ENCODE results near the gene CIAPIN1.

The CIAPIN1 gene

DNA sequence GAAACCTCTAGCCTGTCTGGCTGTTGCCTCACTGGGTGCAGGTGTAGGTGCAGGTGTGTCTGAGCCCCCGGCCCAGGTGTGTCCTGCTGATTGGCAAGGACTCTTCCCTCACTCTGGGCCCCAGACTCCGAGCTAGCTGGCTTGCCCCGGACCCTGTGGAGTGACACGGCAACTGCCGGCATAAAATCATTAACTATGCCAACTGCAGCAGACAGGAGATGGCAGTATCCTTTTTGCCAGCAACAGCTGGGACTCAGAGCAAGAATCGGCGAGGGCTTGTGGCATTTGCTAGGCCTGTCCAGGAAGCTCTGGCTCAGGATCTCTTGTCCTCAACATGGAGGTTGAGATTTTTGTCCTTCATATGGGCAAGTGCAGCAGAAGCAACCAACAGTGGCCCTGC lies 20.8 kb downstream of the CIAPIN1 start:
- H3K4me3 ChIP-seq (replicated peaks; ENCODE audit: low read depth, low read length) = no peak overlapping the region
- no peak for DNase-seq (ENCODE audit: extremely low read depth, low read depth)
- TF ChIP-seq, protein P1, sequence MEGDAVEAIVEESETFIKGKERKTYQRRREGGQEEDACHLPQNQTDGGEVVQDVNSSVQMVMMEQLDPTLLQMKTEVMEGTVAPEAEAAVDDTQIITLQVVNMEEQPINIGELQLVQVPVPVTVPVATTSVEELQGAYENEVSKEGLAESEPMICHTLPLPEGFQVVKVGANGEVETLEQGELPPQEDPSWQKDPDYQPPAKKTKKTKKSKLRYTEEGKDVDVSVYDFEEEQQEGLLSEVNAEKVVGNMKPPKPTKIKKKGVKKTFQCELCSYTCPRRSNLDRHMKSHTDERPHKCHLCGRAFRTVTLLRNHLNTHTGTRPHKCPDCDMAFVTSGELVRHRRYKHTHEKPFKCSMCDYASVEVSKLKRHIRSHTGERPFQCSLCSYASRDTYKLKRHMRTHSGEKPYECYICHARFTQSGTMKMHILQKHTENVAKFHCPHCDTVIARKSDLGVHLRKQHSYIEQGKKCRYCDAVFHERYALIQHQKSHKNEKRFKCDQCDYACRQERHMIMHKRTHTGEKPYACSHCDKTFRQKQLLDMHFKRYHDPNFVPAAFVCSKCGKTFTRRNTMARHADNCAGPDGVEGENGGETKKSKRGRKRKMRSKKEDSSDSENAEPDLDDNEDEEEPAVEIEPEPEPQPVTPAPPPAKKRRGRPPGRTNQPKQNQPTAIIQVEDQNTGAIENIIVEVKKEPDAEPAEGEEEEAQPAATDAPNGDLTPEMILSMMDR (IDR thresholded peaks at IDR 0.05; ENCODE audit: low read depth, low read length, missing control alignments) = no peak

DNA sequence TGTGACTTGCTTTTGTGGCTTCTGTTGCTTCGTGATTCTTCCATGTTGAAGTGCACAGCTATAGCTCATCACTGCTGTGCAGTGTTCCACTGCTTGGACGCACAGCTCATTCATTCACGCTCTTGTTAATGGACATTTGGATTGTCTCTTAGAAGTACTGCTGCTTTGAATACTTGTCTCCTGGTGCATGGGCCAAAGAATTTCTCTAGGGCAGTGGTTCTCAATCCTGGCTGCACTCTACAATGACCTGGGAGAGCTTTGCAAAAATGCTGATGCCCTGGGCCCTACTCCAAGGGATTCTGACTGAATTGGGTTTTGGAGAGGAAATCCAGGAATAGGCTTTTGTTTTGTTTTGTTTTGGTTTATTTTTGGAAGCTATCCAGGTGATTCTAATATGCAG lies 22.6 kb downstream of the CIAPIN1 start:
- no peak overlapping the region for H3K4me3 ChIP-seq (replicated peaks; ENCODE audit: low read depth, low read length)
- DNase-seq (ENCODE audit: extremely low read depth, low read depth) = no peak
- TF ChIP-seq, protein P1 (IDR thresholded peaks at IDR 0.05; ENCODE audit: low read depth, low read length, missing control alignments) = no peak

DNA sequence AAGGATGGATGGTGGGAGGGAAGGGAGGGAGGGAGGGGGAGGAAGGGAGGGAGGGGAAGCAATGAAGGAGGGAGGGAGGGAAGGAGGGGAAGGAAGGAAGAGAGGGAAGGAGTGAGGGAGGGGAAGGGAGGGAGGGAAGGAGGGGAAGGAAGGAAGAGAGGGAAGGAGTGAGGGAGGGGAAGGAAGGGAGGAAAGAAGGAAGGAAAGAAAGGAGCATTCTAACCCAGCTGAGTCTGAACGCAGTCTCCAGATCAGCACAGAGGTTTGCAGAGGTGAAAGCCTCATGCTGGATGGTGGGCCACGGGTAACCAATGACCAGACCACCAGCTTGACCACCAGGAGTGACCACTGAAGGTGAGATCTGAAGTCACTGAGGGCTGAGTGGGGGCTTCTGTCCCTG lies 24.0 kb downstream of the CIAPIN1 start:
- TF ChIP-seq, protein P1 (IDR thresholded peaks at IDR 0.05; ENCODE audit: low read depth, low read length, missing control alignments) = no peak
- DNase-seq (ENCODE audit: extremely low read depth, low read depth) = no peak
- no peak overlapping the region for H3K4me3 ChIP-seq (replicated peaks; ENCODE audit: low read depth, low read length)

DNA sequence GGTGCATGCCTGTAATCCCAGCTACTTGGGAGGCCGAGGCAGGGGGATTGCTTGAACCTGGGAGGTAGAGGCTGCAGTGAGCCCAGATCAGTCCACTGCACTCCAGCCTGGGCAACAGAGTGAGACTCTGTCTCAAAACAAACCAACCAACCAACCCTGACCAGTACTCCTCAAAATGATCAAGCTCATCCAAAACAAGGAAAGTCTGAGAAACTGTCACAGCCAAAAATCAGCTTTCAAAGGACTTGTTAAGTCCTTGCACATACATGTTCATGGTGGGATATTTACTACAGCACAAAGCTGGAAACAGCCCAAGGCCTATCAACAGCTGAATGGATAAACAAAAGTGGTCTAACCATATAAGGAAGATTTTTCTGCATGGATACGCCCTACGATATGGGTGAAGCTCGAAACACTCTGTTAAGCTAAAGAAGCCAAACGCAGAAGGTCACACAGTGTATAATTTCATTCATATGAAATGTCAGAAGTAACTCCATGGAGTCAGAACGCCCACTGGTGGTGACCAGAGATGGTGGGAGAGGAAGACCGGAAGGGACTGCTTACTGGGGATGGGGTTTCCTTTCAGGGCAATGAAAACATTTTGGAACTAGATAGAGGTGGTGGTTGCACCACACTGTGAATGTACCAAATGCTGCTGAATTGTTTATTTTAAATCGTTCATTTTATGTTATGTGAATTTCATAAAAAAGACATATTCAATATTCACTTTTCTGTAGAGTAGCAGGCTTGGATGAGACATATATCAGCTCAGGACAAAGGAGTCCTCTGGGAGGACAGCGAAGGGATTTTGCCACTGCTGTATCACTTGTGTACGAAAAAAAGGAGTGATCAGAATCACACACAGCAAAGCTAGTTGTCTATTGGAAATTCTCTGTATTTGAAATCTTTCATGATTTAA lies 24.9 kb downstream of the CIAPIN1 start:
- peak; percentile 53 for DNase-seq (ENCODE audit: extremely low read depth, low read depth)
- TF ChIP-seq, protein P1 (IDR thresholded peaks at IDR 0.05; ENCODE audit: low read depth, low read length, missing control alignments) = peak; percentile 78
- no peak overlapping the region for H3K4me3 ChIP-seq (replicated peaks; ENCODE audit: low read depth, low read length)

DNA sequence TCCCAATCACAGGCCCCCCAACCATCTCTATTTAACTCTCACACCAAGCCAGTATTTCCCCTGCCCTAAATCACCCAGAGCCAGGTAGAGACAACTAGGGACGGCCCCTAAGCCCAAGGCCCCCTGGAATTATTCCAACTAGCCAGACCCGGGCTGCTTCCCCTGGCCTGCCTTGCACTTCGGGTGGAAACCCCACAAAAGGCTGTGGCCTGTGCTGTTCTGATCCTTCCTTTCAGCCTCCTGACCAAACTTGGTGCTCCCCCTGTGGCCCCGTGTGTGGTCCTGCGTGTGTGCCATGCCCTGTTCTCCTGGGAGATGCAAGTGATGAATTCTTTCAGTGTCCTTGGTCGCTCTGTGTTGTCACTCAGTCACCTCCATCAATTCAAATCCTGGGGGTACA lies 27.7 kb downstream of the CIAPIN1 start:
- no peak overlapping the region for H3K4me3 ChIP-seq (replicated peaks; ENCODE audit: low read depth, low read length)
- TF ChIP-seq, protein P1 (IDR thresholded peaks at IDR 0.05; ENCODE audit: low read depth, low read length, missing control alignments) = no peak
- no peak for DNase-seq (ENCODE audit: extremely low read depth, low read depth)

DNA sequence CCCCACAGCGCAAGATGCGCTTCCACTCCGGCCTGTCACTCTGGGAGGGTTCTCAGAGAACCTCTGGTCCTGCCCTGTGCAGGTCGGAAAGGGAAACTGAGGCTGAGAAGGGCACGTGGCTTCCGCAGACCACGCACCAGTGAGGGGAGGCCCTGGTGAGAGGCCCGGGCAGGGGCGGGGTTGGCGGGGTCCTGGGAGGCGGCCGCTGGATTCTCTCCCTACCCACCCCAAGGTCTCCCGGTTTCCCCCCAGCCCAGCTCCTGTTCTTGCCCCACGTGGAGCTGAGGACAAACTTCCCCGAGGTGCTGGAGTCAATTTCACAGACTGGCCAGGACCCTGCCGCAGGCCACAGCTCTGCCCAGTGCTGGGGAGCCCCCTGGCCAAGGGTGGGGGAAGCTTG lies 31.1 kb downstream of the CIAPIN1 start:
- no peak for DNase-seq (ENCODE audit: extremely low read depth, low read depth)
- no peak overlapping the region for H3K4me3 ChIP-seq (replicated peaks; ENCODE audit: low read depth, low read length)
- TF ChIP-seq, protein P1 (IDR thresholded peaks at IDR 0.05; ENCODE audit: low read depth, low read length, missing control alignments) = no peak
